Brain microvascular endothelial cell (primary cell): ENCODE measurements around the gene RYR3.

Experiments used
- DNase-seq: peaks from one replicate; pipeline ENCODE4 v3.0.0-alpha.2; 2020
- H3K27ac ChIP-seq: fragments of 250-450 bp; sonication (Bioruptor Pico); 2 replicates; pipeline ENCODE4 v1.5.1; 2020; ENCODE audit warnings: mild to moderate bottlenecking, moderate library complexity
- H3K27me3 ChIP-seq: fragments of 250-450 bp; sonication (Bioruptor Pico); replicated peaks from 2 replicates; pipeline ENCODE4 v1.5.1; 2020; ENCODE audit warnings: mild to moderate bottlenecking
- H3K36me3 ChIP-seq: fragments of 250-450 bp; sonication (Bioruptor Pico); replicated peaks from 2 replicates; pipeline ENCODE4 v1.5.1; 2020; ENCODE audit warnings: mild to moderate bottlenecking
- H3K4me3 ChIP-seq: 2 replicates; pipeline ENCODE4 v1.5.1; 2011; ENCODE audit warnings: low read depth, mild to moderate bottlenecking, control low read depth, low read length, moderate library complexity
- CTCF ChIP-seq: IDR thresholded peaks from 2 replicates; pipeline ENCODE4 v1.5.1; 2011; ENCODE audit warnings: low read depth, mild to moderate bottlenecking, moderate library complexity, low read length, control low read depth, inconsistent platforms; ENCODE audit errors: missing control alignments
- in situ Hi-C: cut with HindIII; loops from 2 replicates; pipeline ENCODE4 v1.10.0; 2017; ENCODE audit warnings: low sequenced_read_pairs, low pct_ligation_motif_present

RYR3 gene

DNA sequence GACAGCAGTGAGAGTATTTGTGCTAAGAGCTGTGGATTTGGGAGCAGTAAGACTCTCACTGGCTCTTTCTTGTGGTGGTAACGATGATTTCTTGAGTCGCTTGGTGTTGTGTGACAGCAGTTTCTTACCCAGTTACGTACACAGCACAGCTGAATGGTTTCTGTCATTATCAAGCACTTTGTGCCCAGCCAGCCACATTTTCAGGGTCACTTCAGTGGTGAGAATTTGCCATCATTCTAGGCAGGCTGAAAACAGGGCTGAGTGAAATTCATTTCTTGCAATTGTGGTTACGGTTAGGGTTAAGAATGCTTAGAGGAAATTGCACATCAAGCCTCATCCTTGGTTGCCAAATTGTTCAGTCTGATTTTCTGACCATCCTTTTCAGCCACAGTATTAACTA is 130.1 kb downstream of the RYR3 start:
- Histone ChIP-seq H3K27ac (no peak overlapping the region), H3K4me3 (no peak overlapping the region), H3K36me3 (no peaks in the 10 kb centered on the region), H3K27me3 (no peaks in the 10 kb centered on the region)
- TF ChIP-seq CTCF = no peak
- in situ Hi-C loops = no loop called here
- no peak for DNase-seq

- no peaks in the 10 kb centered on the region for H3K27me3 ChIP-seq
- TF ChIP-seq CTCF = no peak
- DNase-seq = no peak
- no peaks in the 10 kb centered on the region for H3K36me3 ChIP-seq
- in situ Hi-C loops = no loop called here
- no peak overlapping the region for H3K27ac ChIP-seq
- no peak overlapping the region for H3K4me3 ChIP-seq
Measured at GRCh38 chr15:33442449-33442848, 131.7 kb downstream of the RYR3 start.

DNA sequence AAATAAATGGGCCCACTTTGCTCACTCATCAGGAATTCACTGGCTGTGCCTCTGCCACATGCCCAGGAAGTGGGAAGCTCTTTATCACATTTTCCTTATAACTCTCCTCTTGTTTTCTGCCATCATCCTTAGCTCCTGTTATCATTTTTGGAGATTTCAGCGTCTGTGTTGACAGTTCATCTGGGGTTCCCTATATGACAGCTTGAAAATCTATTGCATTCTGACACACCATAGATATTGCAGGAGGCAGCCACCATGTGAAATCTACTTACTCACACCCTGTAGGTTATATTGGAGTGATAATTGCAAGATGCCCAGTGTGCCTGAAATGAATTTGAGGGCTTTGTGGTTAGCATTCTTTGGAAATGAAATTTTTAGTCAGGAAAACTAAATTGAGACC is 132.9 kb downstream of the RYR3 start:
- H3K36me3 ChIP-seq = no peaks in the 10 kb centered on the region
- TF ChIP-seq CTCF = no peak
- no peak for DNase-seq
- in situ Hi-C loops = no loop called here
- no peaks in the 10 kb centered on the region for H3K27me3 ChIP-seq
- no peak overlapping the region for H3K4me3 ChIP-seq
- H3K27ac ChIP-seq = no peak overlapping the region

DNA sequence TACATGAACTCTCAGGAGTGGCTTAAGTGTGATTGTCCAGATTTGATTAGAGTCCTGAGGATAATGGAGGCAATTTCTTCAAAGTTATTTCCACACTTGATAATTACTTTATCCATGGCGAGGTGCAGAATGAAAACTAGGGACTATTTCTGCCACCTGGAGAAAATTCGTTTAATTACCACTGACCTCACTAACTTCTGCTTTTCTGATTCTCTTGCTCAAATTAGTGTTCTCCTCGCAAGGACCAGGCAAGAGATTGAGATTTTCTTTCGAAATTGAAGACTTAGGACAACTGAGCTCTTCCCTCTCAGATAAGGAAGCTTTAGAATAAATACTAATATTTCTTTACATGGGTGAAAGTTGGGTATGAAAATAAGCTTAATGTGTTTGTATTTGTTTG is 135.2 kb downstream of the RYR3 start:
- in situ Hi-C loops = no loop called here
- H3K4me3 ChIP-seq = no peak overlapping the region
- no peaks in the 10 kb centered on the region for H3K36me3 ChIP-seq
- H3K27me3 ChIP-seq = no peaks in the 10 kb centered on the region
- no peak overlapping the region for H3K27ac ChIP-seq
- no peak for TF ChIP-seq CTCF
- DNase-seq = no peak

DNA sequence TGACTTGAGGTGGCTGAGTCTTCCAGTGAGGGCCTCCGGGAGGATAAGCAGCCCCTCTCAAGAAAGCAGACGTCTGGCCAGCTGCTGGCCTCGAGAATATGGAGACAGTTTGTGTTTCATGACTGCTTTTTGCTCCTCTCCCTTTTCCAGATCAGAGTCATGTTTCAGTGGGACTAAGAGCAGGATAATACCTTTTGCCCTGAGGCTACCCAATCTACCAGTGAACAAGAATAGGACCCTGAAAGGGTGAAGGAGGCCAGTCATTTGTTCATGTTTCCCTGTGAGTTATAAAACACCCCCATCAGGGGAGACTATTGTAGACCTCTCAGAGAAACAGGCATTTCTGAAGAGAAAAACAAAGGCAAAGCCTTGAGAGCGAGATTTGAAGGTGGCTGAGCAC is 137.4 kb downstream of the RYR3 start:
- no peaks in the 10 kb centered on the region for H3K27me3 ChIP-seq
- TF ChIP-seq CTCF = no peak
- H3K27ac ChIP-seq = no peak overlapping the region
- in situ Hi-C loops = no loop called here
- DNase-seq = no peak
- H3K36me3 ChIP-seq = no peaks in the 10 kb centered on the region
- H3K4me3 ChIP-seq = no peak overlapping the region

GRCh38 chr15:33448961-33449606 is 138.3 kb downstream of the RYR3 start:
- in situ Hi-C loops = no loop called here
- no peak overlapping the region for H3K4me3 ChIP-seq
- H3K27me3 ChIP-seq = no peaks in the 10 kb centered on the region
- no peak for TF ChIP-seq CTCF
- H3K27ac ChIP-seq = no peak overlapping the region
- no peak for DNase-seq
- no peaks in the 10 kb centered on the region for H3K36me3 ChIP-seq
